SU-DHL-6 (cell line): ENCODE measurements around the gene CAMKK2.

Source experiments
- CTCF ChIP-seq: fragments of 200-600 bp; sonication (generic); IDR thresholded peaks from one replicate; pipeline ENCODE4 v1.5.1; 2017; ENCODE audit warnings: antibody characterized with exemption, mild to moderate bottlenecking, low read length, moderate library complexity; ENCODE audit not compliant: insufficient read depth, poor library complexity, severe bottlenecking
- EZH2phosphoT487 ChIP-seq: fragments of 200-600 bp; sonication (generic), shearing (Covaris generic); conservative IDR thresholded peaks from 2 replicates; pipeline ENCODE4 v1.6.1; 2018; ENCODE audit warnings: mild to moderate bottlenecking, antibody characterized with exemption, low read length, moderate library complexity, mixed read lengths

- TF ChIP-seq CTCF (no peak), EZH2phosphoT487 (no peak)
Observed at GRCh38 chr12:121299662-121300061, 3.2 kb upstream of the CAMKK2 start.
